ENCODE measurements around the gene TRMT112.

The TRMT112 gene

DNA sequence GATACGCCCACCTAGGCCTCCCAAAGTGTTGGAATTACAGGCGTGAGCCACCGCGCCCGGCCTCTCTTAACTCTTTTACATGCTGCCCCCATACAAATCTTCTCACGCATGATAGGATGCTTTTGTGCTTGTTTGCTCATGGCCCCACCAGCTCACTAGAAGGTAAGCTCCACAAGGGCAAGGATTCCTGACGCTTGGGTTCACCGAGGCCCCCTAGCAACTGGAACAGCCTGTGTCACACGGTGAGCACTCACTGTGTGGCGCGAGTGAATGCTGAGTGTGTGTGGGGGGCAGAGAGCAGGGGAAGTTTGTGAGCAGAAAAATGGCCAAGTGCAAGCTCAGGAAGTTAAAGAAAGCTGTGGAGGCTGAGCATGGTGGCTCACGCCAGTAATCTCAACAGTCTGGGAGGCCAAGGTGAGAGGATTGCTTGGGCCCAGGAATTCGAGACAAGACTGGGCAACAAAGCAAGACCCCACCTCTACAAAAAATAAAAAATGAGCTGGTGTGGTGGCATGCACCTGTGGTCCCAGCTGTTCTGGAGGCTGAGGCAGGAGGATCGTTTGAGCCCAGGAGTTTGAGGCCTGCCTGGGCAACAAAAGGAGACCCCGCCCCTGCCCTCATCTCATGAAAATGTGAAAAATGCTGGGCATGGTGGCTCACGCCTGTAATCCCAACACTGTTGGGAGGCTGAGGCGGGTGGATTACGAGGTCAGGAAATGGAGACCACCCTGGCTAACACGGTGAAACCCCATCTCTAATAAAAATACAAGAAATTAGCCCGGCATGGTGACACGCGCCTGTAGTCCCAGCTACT, 35.2 kb downstream of the TRMT112 start:
- H3K4me3 ChIP-seq (ENCODE audit: low read depth, low read length) = no peak overlapping the region
- in situ Hi-C loops (cut with HindIII; ENCODE audit: low sequenced_read_pairs) = no loop called here
- DNase-seq (ENCODE audit: low read depth) = no peak
- TF ChIP-seq, protein P1, sequence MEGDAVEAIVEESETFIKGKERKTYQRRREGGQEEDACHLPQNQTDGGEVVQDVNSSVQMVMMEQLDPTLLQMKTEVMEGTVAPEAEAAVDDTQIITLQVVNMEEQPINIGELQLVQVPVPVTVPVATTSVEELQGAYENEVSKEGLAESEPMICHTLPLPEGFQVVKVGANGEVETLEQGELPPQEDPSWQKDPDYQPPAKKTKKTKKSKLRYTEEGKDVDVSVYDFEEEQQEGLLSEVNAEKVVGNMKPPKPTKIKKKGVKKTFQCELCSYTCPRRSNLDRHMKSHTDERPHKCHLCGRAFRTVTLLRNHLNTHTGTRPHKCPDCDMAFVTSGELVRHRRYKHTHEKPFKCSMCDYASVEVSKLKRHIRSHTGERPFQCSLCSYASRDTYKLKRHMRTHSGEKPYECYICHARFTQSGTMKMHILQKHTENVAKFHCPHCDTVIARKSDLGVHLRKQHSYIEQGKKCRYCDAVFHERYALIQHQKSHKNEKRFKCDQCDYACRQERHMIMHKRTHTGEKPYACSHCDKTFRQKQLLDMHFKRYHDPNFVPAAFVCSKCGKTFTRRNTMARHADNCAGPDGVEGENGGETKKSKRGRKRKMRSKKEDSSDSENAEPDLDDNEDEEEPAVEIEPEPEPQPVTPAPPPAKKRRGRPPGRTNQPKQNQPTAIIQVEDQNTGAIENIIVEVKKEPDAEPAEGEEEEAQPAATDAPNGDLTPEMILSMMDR (IDR thresholded peaks at IDR 0.05; ENCODE audit: low read depth, low read length, missing control alignments) = no peak

DNA sequence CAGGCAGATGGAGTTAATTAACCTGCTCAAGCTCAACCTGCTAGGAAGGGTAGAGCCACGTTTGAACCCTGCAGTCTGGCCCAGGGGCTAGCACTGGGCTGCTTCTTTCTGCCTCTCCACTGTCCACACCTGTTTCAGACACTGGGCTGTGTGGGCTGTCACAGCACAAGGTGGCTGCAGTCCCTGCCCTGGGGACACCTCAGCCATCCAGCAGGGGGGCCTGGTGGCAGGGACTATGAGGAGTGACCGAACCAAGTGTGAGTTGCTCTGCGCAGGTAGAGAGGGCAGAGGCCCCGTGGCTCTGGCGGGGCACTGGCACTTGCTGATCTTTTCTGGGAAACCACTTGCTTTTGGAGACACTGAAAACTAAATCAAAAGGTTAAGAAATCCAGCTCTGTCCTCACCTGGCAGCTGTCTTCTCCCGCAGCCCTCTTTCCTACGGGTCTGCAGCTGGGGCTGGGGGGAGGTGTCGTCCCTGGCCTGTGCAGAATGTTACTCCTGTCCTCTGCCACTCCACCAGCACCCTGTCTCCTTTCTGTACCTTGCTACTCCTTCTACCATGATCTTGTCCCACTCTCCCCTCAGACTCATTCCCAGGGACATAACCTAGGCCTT, 38.7 kb downstream of the TRMT112 start:
- DNase-seq (ENCODE audit: low read depth) = no peak
- TF ChIP-seq, protein P1 (IDR thresholded peaks at IDR 0.05; ENCODE audit: low read depth, low read length, missing control alignments) = no peak
- in situ Hi-C loops (cut with HindIII; ENCODE audit: low sequenced_read_pairs) = loop anchor here (10.0 kb wide), 1 partner anchor 74 kb away; the partner anchor contains the start of gene FERMT3
- no peak overlapping the region for H3K4me3 ChIP-seq (ENCODE audit: low read depth, low read length)

DNA sequence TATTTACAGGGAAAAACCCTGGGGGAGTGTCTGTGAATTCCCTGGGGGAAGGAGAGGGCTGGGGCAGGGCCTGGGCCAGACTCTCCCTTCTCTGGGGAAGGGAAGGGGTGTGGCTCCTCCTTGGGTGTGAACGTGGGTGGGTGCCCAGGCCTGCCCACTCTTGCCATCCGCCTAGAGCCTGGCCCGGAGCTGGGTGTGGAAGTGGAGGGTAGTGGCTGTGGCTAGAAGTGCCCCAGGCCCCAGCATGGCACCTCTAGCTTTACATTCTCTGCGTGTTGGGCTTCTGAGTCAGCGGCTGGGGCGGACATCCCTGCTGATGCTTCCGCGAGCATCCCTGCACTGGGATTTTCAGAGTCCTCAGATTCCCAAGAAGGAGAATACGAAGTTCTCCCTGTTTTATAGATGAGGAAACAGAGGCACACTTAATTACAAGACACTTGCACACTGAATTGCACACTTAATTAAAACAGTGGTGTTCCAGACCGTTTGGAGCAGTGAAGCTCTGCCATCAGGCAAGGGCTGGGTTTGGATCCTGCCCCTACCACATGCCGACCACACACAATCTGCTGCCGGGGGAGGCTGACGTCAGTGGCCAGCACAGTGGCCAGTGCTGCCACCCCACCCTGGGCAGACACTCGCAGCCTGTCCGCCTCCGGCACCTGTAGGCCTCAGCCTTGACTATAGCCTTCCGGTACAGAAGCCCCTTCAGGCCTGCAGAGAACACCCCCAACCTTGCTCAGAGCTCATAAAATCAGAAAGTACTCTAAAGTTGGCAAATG, 40.5 kb downstream of the TRMT112 start:
- TF ChIP-seq, protein P1 (IDR thresholded peaks at IDR 0.05; ENCODE audit: low read depth, low read length, missing control alignments) = no peak
- in situ Hi-C loops (cut with HindIII; ENCODE audit: low sequenced_read_pairs) = loop anchor here (10.0 kb wide), 1 partner anchor 72 kb away; the partner anchor contains the start of gene FERMT3

DNA sequence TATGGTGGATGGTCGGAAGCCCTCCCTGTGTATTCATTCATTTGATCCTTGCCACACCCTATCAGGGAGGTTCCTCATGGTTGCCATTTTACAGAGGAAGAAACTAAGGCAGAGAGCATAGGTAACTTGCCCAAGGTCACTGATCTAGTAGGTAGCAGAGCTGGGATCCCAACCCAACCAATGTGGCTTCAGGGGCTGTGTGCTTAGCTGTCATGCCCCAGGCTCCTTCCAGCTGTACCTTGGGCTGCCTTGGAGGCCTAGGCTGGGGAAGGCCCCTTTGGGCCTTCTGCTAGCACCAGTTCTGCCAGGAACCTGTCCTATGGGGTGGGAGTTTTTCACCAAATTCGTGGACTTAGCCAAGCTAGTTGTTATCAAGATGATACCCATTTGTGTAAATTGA, 41.5 kb downstream of the TRMT112 start:
- TF ChIP-seq, protein P1 (IDR thresholded peaks at IDR 0.05; ENCODE audit: low read depth, low read length, missing control alignments) = no peak
- in situ Hi-C loops (cut with HindIII; ENCODE audit: low sequenced_read_pairs) = loop anchor here (10.0 kb wide), 1 partner anchor 71 kb away; the partner anchor contains the start of gene FERMT3
- DNase-seq (ENCODE audit: low read depth) = no peak
- H3K4me3 ChIP-seq (ENCODE audit: low read depth, low read length) = no peak overlapping the region

More for the DNA sequence above, 40.5 kb downstream of the TRMT112 start:
- no peak for DNase-seq (ENCODE audit: low read depth)
- no peak overlapping the region for H3K4me3 ChIP-seq (ENCODE audit: low read depth, low read length)

DNA sequence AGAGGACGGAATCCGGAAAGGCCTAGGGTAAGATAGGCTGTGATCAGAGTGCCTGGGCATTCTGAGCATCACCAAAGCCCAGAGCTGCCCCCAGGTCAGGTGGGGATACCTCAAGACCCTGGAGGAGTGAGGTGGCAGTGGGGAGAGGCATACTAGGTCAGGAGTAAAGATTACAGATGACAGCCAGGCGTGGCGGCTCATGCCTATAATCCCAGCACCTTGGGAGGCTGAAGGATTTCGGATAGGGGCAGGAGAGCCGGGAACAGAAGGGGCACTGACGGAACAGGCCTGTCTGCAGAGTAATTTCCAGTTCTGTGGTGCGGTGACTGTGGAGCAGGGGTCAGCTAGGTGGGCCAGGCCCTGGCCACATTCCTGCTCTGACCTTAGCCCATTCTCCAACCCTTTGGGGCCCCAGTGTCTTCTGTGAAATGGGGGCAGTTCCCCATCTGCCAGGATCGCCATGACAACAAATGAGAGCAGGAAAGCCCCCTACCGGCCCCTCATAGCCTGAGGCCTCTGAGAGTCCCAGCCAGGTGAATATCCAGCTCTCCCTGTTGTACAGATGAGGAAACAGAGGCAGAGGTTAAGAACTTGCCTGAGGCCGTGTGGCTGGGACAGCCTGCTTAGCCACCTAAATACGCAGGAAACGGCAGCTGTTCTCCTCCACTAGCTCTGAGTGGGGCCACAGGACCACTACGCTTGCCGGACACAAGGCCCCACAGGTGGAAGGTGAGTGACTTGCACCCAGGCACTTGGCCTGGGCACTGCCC, 42.1 kb downstream of the TRMT112 start:
- in situ Hi-C loops (cut with HindIII; ENCODE audit: low sequenced_read_pairs) = loop anchor here (10.0 kb wide), 1 partner anchor 70 kb away; the partner anchor contains the start of gene FERMT3
- DNase-seq (ENCODE audit: low read depth) = no peak
- TF ChIP-seq, protein P1 (IDR thresholded peaks at IDR 0.05; ENCODE audit: low read depth, low read length, missing control alignments) = no peak
- H3K4me3 ChIP-seq (ENCODE audit: low read depth, low read length) = no peak overlapping the region
